ENCODE data around the gene TRO.

DNA sequence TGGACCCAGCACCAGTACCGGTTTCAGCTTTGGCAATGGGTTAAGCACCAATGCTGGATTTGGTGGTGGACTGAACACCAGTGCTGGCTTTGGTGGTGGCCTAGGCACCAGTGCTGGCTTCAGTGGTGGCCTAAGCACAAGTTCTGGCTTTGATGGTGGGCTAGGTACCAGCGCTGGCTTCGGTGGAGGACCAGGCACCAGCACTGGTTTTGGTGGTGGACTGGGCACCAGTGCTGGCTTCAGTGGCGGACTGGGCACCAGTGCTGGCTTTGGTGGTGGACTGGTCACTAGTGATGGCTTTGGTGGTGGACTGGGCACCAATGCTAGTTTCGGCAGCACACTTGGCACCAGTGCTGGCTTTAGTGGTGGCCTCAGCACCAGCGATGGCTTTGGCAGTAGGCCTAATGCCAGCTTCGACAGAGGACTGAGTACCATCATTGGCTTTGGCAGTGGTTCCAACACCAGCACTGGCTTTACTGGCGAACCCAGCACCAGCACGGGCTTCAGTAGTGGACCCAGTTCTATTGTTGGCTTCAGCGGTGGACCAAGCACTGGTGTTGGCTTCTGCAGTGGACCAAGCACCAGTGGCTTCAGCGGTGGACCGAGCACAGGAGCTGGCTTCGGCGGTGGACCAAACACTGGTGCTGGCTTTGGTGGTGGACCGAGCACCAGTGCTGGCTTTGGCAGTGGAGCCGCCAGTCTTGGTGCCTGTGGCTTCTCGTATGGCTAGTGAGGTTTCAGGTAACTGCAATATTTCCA lies 9.8 kb downstream of the TRO start:
- TF ChIP-seq, protein P1, sequence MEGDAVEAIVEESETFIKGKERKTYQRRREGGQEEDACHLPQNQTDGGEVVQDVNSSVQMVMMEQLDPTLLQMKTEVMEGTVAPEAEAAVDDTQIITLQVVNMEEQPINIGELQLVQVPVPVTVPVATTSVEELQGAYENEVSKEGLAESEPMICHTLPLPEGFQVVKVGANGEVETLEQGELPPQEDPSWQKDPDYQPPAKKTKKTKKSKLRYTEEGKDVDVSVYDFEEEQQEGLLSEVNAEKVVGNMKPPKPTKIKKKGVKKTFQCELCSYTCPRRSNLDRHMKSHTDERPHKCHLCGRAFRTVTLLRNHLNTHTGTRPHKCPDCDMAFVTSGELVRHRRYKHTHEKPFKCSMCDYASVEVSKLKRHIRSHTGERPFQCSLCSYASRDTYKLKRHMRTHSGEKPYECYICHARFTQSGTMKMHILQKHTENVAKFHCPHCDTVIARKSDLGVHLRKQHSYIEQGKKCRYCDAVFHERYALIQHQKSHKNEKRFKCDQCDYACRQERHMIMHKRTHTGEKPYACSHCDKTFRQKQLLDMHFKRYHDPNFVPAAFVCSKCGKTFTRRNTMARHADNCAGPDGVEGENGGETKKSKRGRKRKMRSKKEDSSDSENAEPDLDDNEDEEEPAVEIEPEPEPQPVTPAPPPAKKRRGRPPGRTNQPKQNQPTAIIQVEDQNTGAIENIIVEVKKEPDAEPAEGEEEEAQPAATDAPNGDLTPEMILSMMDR (conservative IDR thresholded peaks at IDR 0.05) = no peak
- TF ChIP-seq EZH2 (IDR thresholded peaks at IDR 0.05; ENCODE audit: low read depth) = no peak

Measured in PC-9 (cell line).